Activated T-cell treated with anti-CD3 and anti-CD28 coated beads for 24 hours (primary cell): ENCODE results near the gene SNX6.
"Not testable (repeated sequence)": the region's sequence is repeated elsewhere in the genome, so short reads cannot be mapped to it uniquely, and the experiment has no call there.

Experiments used
- DNase-seq: peaks from one replicate; pipeline ENCODE4 v3.0.0-alpha.2; 2020; ENCODE audit warnings: low read depth

SNX6 gene

DNA sequence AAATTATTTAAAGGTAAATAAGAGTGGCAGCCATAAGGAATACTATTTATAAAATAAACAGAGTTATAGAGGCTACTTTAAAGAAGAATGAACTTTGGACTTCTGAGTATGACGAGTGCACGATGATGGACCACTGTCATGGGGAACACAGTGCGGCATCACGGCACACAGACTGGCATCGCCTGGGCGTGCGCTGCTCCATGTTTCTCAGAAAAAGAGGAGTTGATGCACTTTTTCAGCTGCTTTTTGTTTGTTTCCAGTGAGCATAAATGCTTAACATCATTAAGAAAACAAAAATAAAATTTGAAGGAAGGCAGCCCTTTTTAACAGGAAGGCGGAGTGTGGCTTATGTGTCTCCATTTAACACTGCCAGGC is 67.2 kb downstream of the SNX6 start:
- no peak for DNase-seq

DNA sequence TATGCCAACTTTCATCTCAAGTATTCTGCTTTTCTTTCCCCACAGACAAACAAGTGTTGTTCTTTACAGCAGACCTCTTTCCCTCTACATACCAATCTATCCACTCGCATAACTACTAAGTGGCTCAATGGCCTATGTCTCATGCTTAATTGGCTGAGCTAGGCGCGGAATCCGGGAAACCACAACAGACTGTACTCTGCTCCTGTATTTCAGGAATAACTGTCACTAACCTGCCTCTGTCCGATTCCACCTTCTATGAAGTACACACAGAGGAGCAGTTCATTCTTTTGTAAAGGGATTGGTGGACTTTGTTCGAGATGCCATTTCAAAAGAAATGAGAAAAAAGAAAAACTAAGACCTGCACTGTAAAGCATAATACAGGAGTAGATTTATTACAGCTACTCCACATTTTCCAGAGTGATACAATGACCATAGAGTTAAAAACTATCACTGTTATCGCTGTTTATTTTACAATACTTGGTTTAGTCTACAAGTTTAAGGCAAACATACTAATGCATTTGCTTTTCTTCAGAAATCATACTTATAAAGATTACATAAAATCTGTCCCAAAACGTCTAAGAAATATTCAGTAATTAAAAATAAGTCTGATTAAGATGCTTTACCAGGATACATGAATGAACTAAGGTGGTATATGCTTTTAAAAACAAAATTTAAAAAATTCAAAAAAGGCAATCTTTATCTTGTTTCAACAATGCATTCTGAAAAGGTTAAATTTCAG is 67.7 kb downstream of the SNX6 start:
- not testable (repeated sequence) for DNase-seq

GRCh38 chr14:34556498-34556829 is 73.5 kb downstream of the SNX6 start:
- not testable (repeated sequence) for DNase-seq

- DNase-seq = not testable (repeated sequence)
Observed at GRCh38 chr14:34555583-34556497, 74.1 kb downstream of the SNX6 start.

GRCh38 chr14:34554540-34555250 is 75.3 kb downstream of the SNX6 start:
- no peak for DNase-seq

DNA sequence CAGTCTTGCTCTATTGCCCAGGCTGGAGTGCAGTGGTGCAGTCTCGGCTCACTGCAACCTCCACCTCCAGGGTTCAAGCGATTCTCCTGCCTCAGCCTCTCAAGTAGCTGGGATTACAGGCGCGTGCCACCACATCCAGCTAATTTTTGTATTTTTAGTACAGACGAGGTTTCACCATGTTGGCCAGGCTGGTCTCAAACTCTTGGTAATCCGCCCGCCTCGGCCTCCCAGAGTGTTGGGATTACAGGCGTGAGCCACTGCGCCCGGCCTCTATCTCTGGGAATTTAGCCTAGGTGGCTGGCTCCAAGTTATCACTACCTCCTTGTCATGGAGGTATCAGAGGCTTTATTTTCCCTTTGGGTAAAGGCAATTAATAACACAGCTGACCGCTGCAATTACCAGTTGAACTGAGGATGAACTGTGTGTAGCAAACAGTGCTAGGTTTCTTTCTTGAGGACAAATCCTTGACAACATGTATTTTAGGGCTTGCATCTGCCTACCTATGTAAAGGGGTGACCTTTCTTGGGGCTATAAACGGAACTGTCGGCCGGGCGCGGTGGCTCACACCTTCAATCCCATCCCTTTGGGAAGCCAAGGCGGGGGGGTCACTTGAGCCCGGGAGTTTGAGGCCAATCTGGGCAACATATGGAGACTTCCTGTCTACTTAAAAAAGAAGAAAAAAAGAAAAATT is 80.5 kb downstream of the SNX6 start:
- DNase-seq = not testable (repeated sequence)

GRCh38 chr14:34548472-34548981 is 81.4 kb downstream of the SNX6 start:
- DNase-seq = no peak

- not testable (repeated sequence) for DNase-seq
Observed at GRCh38 chr14:34547136-34547520, 82.8 kb downstream of the SNX6 start.

- not testable (repeated sequence) for DNase-seq
Observed at GRCh38 chr14:34546272-34547135, 83.4 kb downstream of the SNX6 start.

DNA sequence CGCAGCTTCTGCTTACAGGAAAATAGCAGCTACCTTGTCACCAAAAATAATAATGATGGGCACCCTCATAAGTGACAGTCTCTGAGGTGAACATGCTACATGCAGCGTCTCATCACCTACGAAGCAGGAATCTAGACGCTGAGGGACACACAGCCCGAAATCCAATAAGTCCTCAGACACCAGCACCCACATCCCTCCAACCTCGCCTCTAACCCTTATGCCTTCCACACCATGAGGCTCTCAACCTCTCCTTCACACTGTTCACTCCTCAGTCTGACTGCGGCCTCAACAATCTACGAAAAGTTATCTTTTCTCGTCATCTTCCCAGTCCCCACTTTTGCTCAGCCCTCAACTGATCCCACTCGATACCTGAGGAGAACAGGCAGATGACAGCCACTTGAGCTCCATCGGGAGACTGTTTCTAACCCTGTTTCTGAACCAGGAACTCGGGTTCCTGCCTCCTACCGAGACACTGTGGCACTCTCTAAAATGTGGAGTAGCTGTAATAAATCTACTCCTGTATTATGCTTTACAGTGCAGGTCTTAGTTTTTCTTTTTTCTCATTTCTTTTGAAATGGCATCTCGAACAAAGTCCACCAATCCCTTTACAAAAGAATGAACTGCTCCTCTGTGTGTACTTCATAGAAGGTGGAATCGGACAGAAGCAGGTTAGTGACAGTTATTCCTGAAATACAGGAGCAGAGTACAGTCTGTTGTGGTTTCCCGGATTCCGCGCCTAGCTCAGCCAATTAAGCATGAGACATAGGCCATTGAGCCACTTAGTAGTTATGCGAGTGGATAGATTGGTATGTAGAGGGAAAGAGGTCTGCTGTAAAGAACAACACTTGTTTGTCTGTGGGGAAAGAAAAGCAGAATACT is 89.5 kb downstream of the SNX6 start:
- DNase-seq = not testable (repeated sequence)

DNA sequence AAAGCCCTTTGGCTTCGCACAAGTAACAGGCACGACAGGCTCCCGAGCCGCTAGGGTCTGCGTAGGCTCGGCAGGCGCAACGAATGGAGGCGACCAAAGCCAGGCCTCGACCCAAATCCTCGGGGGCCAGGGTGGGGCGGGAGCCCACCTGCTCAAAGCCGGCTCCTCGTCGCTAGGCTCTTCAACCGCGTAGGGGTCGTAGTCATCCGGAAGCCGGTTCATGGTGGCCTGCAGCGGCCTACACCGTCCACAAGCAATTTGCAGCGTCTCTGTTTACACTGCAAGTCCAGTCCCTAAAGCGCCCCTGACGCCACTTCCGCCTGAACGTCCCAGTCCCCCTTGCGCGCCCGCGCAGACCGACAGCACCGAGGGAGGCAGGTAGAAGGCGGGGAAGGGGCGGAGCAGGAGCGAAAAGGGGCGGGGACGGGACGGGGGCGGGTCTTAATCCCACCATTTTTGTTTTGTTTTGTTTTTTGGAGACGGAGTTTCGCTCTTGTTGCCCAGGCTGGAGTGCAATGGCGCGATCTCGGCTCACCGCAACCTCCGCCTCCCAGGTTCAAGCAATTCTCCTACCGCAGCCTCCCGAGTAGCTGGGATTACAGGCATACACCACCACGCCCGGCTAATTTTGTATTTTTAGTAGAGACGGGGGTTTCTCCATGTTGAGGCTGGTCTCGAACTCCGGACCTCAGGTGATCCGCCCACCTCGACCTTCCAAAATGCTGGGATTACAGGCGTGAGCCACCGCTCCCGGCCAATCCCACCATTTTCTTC is 90.4 kb downstream of the SNX6 start, which contains the start of gene EAPP:
Gene EAPP (minus strand): TSS at position 295 of the 774 bp plus-strand sequence. CDS start 73 bp downstream, at position 222.
- DNase-seq = peak; percentile 92

- no peak for DNase-seq
Observed at GRCh38 chr14:34538871-34539406, 91.0 kb downstream of the SNX6 start.

DNA sequence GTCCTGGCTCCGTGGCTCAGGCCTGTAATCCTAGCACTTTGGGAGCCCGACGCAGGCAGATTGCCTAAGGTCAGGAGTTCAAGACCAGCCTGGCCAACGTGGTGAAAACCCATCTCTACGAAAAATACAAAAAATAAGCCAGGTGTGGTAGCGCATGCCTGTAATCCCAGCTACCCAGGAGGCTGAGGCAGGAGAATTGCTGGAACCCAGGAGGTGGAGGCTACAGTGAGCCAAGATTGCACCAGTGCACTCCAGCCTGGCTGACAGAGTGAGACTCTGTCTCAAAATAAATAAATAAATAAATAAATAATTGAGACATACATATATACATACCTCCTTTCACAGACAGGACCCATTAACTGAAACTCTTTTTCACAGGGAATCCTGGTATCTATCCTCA is 91.9 kb downstream of the SNX6 start:
- DNase-seq = not testable (repeated sequence)

DNA sequence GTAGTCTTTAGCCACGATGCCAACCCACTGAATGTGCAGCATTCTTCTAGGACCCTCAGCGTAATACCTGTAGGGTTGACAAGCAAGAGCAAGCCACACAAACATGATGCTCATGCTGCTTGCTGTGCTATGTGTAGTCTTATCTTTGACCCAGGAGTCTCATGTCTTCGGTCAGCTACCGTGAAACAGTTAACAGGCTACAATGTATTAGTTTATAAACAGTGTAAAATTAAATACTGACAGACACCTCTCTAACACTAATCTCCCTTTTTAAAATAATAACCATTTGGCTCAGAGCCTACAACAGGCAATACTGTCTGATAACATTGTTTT is 92.3 kb downstream of the SNX6 start:
- DNase-seq = no peak

- DNase-seq = no peak
Observed at GRCh38 chr14:34536951-34537676, 92.8 kb downstream of the SNX6 start.

DNA sequence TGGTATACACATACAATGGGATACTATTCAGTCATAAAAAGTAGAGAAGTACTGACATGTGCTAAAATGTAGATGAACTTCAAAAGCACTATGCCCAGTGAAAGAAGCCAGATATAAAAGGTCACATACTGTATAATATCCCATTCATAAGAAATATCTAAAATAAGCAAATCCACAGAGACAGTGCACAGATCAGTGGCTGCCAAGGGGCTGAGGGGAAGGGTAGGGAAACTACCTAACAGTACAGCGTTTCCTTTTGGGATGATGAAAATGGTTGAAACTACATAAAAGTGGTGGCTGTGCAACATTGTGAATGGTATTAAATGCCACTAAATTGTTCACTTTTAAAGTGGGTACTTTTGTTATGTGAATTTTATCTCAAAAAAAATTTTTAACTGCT is 102.4 kb downstream of the SNX6 start:
- no peak for DNase-seq

GRCh38 chr14:34524216-34524615 is 105.7 kb downstream of the SNX6 start:
- not testable (repeated sequence) for DNase-seq

GRCh38 chr14:34522496-34522895 is 107.5 kb downstream of the SNX6 start:
- DNase-seq = no peak
